GM06990 (cell line): ENCODE data around the gene UCMA.

Experiments
- DNase-seq: peaks from one replicate; pipeline ENCODE4 v3.0.0-alpha.2; 2011; ENCODE audit not compliant: insufficient read length; ENCODE audit errors: extremely low read depth
- H3K27me3 ChIP-seq: replicated peaks from 2 replicates; pipeline ENCODE4 v1.6.0; 2011; ENCODE audit warnings: low read length; ENCODE audit not compliant: control insufficient read depth, insufficient read depth
- H3K36me3 ChIP-seq: 2 replicates; pipeline ENCODE4 v1.5.1; 2011; ENCODE audit warnings: low read length; ENCODE audit not compliant: control insufficient read depth, insufficient read depth
- H3K4me3 ChIP-seq: replicated peaks from 2 replicates; pipeline ENCODE4 v1.5.1; 2011; ENCODE audit warnings: low read depth, mild to moderate bottlenecking, control low read depth, low read length
- CTCF ChIP-seq: IDR thresholded peaks from 2 replicates; pipeline ENCODE4 v1.5.1; 2011; ENCODE audit warnings: low read length, control low read depth, mild to moderate bottlenecking, inconsistent platforms; ENCODE audit not compliant: insufficient read depth, poor library complexity, severe bottlenecking

UCMA gene

DNA sequence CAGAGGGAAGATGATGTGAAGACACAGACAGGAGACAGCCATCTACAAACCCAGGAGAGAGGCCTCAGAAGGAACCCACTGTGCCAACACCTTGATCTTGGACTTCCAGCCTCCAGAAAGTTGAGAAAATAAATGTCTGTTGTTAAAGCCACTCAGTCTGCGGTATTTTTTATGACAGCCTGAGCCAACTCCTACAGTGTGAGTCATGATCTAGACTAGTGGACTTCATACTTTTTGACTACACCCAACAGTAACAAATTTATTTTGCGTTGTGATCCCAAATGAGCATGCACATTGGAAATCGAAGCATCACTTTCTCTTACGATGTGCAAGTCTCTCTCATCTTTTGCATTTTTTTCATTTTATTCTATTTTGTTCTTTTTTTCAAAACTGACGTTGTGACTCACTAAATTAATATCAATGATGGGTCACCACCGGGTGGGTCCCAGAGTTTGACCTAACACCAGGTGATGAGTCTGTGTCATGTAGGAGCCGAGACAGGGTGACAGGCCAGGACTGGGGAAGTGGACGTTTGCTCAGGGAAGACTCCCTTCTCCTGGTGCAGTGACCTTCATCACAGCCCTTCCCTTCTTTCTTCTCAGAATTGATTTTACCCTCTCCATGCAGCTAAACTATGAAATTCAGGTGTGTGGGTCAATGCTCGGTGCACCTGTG lies 36.8 kb upstream of the UCMA start:
- Histone ChIP-seq H3K36me3 (no peaks in the 10 kb centered on the region), H3K4me3 (peak overlapping the region; percentile 5), H3K27me3 (no peaks in the 10 kb centered on the region)
- no peak for TF ChIP-seq CTCF
- no peak for DNase-seq

- Histone ChIP-seq H3K4me3 (no peak overlapping the region), H3K27me3 (no peaks in the 10 kb centered on the region), H3K36me3 (no peaks in the 10 kb centered on the region)
- no peak for TF ChIP-seq CTCF
- no peak for DNase-seq
Measured at GRCh38 chr10:13268841-13269240, 34.7 kb upstream of the UCMA start.

GRCh38 chr10:13268310-13268709 lies 34.1 kb upstream of the UCMA start:
- H3K36me3 ChIP-seq, result no peaks in the 10 kb centered on the region
- no peak overlapping the region for H3K4me3 ChIP-seq
- DNase-seq, result no peak
- TF ChIP-seq CTCF, result no peak
- no peaks in the 10 kb centered on the region for H3K27me3 ChIP-seq

DNA sequence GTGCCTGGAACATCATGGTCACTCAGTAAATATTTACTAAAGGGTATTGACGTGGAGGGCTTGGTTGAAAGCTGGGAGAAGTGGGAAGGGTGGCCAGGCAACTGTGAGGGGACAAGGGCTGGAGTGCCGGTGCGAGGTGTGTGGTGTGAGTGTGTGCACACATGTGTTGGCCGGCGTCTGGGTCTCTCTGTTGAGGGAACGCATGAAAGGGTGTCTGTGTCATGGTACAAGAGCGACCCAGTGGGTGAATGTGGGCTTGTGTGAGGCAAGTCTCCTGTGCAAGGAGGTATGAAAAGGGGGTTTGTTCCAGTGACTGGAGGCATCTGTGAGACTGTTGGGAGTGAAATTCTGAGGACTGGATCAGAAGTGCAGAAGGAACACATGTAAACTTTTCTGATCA lies 29.4 kb upstream of the UCMA start:
- Histone ChIP-seq H3K27me3 (no peaks in the 10 kb centered on the region), H3K4me3 (no peak overlapping the region), H3K36me3 (no peaks in the 10 kb centered on the region)
- DNase-seq, result no peak
- no peak for TF ChIP-seq CTCF

- DNase-seq, result no peak
- Histone ChIP-seq H3K36me3 (no peaks in the 10 kb centered on the region), H3K4me3 (no peak overlapping the region), H3K27me3 (no peaks in the 10 kb centered on the region)
- TF ChIP-seq CTCF, result no peak
Measured at GRCh38 chr10:13262433-13262832, 28.3 kb upstream of the UCMA start.
